HCT116 (cell line): ENCODE results near the gene KRT33B.

Experiments used
- CTCF ChIP-seq, 3 experiments: fragments of 200-600 bp in 1 of 3; sonication (generic) in 1 of 3; IDR thresholded peaks in 2 of 3; conservative IDR thresholded peaks in 1 of 3; 2 replicates each; pipeline ENCODE4 v1.5.1; 2012 to 2017; ENCODE audit warnings: low read depth in 2 of 3, low read length in 2 of 3, antibody characterized with exemption in 1 of 3, borderline replicate concordance in 1 of 3, control low read depth in 1 of 3, mild to moderate bottlenecking in 1 of 3, mixed read lengths in 1 of 3, mixed run types in 1 of 3, moderate library complexity in 1 of 3; ENCODE audit not compliant: insufficient read depth in 1 of 3
- MAX ChIP-seq: IDR thresholded peaks from 2 replicates; pipeline ENCODE4 v1.6.1; 2012

GRCh38 chr17:41413982-41414381, 44.4 kb upstream of the KRT33B start:
- TF ChIP-seq MAX (no peak), CTCF (IDR thresholded peaks at IDR 0.05 in 2 of 3, conservative IDR thresholded peaks at IDR 0.05 in 1 of 3; ENCODE audit: borderline replicate concordance in 1 of 3, insufficient read depth in 1 of 3, low read depth in 2 of 3, low read length in 2 of 3) (no peak)
